Measurements from ENCODE around the gene TNFRSF21.

- TF ChIP-seq CTCF (conservative IDR thresholded peaks at IDR 0.05 in 1 of 2, IDR thresholded peaks at IDR 0.05 in 1 of 2; ENCODE audit: extremely low read depth in 1 of 2, insufficient read depth in 1 of 2, low read depth in 1 of 2, low read length in 2 of 2) (no peak), EZH2 (IDR thresholded peaks at IDR 0.05; ENCODE audit: borderline replicate concordance, low read length) (no peak)
These were observed 122.6 kb downstream of the TNFRSF21 start for GRCh38 chr6:47187113-47187512.

Measured in mammary epithelial cell (primary cell).